Stimulated activated CD4-positive, alpha-beta T cell treated with anti-CD3 and anti-CD28 coated beads, Interleukin-2, amount 100 ng/mL, for 4 hours (primary cell): ENCODE results near the gene ALKBH1.
"Not testable (repeated sequence)": the region's sequence is repeated elsewhere in the genome, so short reads cannot be mapped to it uniquely, and the experiment has no call there.

Source experiments
- DNase-seq: peaks from one replicate; pipeline ENCODE4 v3.0.0-alpha.2; 2020; ENCODE audit warnings: low read depth

Gene ALKBH1

DNA sequence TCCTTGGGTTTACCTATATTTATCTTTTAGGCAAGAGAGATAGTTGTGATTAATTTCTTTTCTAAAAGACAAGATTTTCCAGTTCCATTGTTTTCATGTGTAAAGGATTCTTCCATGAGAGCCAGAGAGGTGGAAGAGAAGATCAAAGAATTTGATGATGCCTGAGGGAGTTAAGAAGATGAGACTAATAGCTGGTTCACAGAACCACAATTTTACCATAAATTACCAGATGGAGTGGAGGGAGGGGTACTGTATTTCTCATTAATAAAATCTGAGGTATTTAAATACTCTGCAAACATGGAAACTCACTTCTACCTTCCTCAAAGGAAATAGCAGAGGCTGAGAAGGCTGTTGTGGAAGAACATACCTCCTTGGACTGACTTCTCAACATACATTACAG, 34.6 kb downstream of the ALKBH1 start:
- no peak for DNase-seq

DNA sequence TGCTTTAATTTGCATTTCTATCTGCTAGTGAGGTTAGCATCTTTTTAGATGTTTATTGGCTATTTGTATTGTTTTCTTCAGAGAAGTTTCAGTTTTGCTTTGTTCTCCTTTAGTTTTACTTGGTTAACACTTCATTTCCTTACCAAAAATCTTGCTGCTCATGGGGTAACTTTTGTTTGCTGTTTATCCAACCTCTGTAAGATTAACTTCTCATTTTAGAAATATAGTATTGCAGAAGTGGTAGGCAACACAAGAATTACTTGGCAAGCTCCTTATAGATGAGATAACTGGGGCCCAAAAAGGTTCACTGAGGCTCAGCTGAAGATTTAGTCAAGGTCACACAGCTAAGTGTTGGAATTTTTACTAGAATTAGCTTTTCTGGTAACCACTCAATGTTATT, 40.5 kb downstream of the ALKBH1 start:
- no peak for DNase-seq

DNA sequence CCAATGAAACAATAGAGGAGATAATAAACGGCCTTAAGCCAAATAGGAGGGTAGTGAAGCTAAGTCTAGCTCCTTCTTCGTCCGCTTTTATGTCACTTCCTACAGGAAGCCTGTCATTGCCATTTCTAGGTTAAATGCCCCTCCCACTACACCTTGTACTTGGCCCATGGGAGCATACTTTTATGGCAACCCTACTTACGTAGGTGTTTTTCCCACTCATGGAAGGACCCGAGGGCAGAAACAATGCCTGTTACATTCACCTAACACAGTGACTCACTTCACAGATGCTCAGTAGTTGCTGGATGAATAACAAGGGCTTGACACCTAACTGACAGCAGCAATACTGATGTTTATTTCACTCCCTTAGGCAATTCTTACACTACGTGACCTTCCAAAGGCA, 44.5 kb downstream of the ALKBH1 start:
- no peak for DNase-seq

DNA sequence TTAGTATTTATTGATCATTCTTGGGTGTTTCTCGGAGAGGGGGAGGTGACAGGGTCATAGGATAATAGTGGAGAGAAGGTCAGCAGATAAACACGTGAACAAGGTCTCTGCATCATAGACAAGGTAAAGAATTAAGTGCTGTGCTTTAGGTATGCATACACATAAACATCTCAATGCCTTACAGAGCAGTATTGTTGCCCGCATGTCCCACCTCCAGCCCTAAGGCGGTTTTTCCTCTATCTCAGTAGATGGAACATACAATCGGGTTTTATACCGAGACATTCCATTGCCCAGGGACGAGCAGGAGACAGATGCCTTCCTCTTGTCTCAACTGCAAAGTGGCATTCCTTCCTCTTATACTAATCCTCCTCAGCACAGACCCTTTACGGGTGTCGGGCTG, 46.3 kb downstream of the ALKBH1 start:
- DNase-seq = not testable (repeated sequence)

DNA sequence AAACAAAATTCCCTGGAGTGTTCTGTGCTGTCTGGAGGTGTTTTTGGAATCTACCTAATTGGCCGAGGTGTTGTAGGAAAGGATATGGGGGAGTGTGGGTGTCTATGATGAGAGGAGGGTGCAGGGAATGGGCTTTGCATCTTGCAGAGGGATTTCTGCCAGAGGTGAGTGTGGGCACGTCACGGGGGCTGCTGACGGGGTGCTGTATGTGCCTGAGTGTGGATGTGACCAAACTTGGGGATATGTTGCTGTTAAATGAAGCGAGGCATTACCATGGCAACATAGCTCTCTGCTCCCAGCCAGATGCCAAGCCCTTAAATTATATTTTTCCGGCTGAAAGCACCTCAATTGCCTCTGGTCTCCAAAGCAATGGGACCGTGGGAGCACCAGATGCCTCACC, 47.1 kb downstream of the ALKBH1 start:
- no peak for DNase-seq

DNA sequence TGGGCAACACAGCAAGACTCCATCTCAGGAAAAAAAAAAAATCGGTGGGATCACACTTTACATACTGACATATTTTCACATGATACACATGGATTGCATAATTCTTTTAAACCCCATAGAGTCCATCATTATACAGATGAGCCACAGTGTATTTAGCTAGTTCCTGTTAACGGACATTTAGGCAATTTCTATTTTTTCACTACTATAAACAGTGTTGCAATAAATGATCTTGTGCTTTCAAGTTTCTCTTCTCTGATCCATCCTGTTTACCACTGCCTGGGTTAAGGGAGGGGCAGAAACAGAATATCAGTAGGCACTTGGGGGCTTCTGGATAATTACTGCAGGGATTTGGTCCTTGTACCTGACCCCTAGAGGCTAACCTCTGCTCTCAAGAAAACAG, 48.0 kb downstream of the ALKBH1 start:
- DNase-seq = no peak

DNA sequence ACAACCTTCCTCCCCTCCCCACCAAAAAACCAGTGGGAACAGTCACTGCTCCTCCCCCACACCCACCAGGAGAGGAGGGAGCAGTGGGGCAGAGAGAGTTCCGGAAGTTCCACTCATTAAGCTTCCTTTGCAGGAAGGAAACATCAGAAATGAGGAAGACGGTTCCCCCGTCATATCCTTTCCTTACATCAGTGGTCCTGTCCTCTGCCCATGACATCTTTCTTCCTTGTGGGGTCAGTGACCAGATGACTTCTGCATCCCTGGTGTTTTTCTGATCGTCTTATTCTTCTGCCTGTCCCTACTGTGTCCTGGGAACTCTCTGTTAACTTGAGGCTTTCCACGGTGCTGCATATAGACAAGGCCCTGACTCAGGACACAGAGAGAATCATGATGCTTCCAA, 50.5 kb downstream of the ALKBH1 start:
- no peak for DNase-seq

DNA sequence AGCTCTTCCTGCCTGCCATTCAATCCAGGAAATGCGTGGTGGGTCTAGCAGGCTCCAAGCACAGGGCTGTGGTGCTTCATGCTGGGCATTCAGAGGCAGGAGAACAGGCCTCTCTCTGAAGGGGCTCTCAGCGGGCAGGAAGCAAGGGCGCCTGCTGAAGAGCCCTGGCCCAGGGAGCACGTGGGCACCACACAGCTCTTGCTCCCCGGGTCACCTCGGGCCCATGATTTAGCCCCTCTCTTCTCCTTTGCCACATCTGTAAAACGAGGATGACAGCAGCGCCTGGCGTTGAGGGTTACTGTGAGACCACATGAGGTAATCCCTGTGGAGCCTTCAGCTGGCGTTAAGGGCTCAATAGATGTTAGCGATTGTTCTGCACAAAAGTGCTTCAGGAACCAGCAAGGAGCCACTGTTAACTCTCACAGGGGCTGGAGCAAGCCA, 53.8 kb downstream of the ALKBH1 start:
- DNase-seq = no peak

DNA sequence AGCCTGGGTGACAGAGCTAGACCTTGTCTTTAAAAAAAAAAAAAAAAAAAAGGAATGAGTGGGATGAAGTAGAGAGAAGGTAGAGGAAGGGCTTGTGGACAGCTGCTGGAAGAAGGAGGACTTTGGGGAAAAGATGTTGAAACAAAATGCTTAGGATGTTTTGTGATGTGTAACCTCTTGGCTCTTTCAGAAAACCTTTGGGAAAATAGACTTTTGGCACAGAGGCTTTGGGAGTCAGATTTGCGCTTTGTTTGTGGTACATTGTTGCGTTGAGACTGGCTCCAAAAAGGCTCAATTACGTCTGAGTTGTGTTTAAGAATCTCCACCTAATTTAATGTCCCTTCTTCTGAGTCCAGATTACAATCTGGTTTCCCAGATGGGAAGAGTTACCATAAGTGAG, 58.5 kb downstream of the ALKBH1 start:
- no peak for DNase-seq

DNA sequence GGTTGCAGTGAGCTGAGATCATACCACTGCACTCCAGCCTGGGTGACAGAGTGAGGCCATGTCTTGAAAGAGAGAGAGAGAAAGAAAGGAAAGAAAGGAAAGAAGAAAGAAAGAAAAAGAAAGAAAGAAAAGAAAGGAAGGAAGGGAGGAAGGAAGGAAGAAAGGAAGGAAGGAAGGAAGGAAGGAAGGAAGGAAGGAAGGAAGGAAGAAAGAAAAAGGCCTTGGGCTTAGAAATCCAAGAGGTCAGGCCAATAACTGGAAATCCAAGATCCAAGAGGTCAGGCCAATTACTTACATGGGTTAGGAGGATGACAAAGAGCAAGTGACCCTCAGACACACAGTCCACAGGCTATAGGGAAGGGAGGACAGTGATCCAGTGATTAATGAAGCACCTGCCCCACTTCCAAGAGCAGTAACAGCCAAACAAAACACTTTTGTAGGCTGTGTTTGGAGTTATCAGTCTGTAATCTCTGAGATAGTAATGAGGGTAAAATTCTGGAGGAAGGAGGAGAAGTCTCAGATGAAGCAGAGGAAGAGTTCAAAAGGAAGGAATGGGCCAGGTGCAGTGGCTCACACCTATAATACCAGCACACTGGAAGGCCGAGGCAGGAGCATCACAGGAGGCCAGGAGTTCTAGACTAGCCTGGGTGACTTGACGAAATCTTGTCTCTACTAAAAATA, 59.2 kb downstream of the ALKBH1 start:
- no peak for DNase-seq

DNA sequence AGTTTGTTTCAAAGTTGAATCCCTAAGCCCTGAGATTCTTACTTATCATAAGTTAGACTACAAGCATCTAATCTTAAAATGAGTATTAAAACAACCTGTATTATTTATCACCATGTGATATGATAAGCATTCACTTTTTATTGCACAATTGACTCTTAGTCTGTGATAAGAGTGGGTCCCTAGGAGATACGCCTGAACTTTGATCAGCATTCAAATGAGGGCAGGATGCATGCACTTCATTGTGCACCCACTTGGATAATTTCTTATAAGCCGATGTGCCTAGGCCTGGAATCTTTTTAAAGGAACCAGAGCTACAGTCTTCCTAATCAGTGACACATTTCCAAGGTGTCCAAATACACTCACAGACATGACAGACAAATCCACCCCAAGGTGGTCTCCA, 60.0 kb downstream of the ALKBH1 start:
- DNase-seq = no peak

DNA sequence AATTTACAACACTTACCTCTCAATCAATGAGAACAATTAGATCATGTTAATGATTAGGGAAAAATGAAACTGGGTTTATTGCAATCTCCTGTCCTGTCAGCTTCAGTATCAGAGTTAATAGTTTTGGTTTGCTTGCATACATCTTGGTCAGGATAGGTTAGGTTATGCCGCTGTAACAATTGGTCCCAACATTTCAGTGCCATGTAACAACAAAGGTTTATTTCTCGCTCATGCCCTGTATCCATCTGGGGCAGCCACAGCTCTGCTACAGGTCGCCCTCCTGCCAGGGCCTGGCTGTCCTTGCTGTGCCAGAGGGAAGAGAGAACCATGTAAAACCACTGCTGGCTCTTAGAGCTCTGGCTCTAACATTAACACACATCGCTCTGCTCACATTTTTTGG, 60.9 kb downstream of the ALKBH1 start:
- DNase-seq = no peak

DNA sequence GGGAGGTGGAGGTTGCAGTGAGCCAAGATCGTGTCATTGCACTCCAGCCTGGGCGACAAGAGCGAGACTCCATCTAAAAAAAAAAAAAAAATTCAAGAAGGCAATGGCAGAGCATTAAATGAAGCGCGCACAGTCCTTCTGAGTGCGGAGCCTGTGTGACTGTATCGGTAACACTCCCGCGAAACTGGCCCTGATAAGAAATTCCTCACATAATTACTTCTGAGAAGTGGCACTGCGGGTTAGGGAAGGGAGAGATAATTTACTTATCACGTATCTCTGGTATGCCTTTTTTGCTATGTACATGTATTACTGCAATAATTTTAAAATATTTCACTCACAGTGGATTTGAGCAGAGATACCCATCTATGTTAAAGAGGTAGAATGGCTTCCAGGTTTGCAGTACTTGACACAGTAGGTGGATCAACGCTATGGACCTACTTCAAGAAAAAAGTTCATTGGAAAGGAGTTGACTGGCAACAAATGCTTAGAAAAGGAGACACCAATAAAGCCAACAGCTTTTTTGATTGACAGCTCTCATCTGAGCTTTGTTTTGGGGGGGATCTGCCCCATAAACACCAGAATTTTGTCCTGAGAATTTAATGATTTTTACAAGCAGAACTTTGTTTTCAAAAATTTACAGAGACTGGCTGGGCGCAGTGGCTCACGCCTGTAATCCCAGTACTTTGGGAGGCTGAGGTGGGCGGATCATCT, 62.1 kb downstream of the ALKBH1 start:
- no peak for DNase-seq

DNA sequence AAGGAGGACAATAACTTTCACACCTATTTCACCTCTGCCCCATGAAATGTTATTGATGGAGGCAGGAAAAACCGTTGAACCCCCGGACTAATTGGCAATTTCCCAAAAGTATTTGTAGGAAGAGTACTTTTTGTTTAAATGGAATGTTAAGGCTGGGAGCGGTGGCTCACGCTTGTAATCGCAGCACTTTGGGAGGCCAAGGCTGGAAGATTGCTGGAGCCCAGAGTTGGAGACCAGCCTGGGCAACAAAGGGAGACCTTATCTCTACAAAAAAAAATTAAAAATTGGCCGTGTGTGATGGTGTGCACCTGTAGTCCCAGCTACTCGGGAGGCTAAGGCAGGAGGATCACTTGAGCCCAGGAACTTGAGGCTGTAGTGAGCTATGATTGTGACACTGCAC, 65.4 kb downstream of the ALKBH1 start:
- no peak for DNase-seq

DNA sequence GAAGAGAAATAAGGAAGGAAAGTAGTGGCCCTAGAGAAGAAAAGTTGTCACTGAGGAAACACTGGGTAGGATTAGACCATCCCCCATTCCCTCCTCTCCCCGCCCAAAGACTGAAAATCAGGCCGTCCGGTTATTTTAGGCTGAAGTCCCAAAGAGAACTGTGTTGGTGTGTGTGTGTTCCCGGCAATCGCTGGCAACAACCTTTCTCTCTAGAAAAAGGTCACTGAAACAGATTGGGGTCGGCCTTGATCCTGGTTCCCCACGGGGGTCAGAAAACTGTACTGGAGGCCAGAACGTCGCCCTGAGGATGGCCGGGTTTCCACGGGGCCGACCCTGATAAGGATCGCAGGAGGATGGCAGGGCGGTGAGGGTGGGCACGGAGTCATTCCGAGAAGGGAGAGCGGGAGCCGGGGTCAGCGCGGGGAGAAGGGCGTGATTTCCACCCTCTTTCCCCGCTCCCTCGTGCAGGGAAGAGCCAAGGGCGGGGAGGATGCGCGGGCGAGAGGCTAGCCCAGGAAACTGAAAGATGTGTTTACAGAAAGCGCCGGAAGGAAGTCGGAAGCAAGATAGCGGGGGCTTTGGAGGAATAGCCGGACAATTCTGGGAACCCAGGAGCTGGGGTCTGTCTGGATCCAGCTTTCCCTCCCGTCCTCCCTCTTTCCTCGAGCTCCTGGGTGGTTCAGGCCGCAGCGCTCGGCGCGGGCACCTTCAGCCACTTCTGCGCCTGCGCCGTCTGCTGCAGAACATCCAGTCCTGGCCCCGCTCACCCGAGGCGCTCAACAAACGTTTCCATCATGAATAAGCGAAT, 66.1 kb downstream of the ALKBH1 start:
- DNase-seq = peak; percentile 47

DNA sequence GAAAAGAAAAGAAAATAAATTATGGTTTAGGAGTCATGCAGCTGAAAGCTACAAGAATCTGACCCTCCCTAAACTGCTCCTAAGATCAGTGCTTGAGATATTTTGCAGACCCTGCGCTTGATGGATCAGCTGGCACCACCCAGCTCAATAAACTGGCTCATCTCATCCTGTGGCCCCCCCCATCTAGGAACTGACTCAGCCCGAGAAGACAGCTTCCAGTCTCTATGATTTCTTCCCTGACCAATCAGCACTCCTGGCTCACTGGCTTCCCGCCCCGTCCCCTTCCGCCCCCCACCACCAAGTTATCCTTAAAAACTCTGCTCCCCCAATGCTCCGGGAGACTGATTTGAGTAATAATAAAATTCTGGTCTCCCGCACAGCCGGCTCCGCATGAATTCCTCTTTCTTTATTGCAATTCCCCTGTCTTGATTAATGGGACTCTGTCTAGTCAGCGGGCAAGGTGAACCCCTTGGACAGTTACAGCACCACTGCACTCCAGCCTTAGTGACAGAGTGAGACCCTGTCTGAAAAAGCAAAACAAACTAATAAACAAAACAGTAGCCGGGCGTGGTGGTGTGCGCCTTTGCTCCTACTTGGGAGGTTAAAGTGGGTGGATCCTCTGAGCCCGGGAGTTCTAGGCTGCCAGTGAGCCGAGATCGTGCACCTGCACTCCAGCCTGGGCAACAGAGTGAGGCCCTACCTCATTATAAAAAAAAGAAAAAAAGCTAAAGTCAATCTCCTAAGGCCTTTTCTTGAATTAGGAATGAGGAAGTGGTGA, 66.9 kb downstream of the ALKBH1 start:
- DNase-seq = no peak

DNA sequence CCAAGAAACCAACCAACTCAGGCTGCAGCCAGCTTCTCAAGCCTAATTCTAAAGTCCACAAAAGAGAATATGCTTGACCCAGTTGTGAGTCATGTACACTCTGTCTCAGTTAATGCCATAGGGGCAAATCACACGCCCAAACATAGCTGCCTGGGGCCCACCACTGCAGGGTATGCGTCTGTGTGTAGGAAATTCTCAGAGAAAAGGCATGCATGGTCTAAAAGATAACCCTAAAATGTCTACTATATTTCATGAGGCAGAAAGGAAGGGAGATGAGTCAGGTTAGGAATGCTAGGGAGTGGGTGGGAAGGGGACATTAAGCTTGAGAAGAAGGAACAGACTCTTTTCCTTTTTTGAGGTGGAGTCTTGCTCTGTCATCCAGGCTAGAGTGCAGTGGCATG, 69.1 kb downstream of the ALKBH1 start:
- no peak for DNase-seq

DNA sequence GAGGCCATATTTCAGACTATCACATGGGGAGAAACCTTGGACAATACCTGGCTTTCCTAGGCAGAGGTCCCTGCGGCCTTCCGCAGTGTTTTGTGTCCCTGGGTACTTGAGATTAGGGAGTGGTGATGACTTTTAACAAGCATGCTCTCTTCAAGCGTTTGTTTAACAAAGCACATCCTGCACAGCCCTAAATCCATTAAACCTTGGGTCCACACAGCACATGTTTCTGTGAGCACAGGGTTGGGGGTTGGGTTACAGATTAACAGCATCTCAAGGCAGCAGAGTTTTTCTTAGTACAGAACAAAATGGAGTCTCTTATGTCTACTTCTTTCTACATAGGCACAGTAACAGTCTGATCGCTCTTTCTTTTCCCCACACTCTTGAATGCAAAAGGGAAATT, 72.0 kb downstream of the ALKBH1 start:
- DNase-seq = not testable (repeated sequence)

DNA sequence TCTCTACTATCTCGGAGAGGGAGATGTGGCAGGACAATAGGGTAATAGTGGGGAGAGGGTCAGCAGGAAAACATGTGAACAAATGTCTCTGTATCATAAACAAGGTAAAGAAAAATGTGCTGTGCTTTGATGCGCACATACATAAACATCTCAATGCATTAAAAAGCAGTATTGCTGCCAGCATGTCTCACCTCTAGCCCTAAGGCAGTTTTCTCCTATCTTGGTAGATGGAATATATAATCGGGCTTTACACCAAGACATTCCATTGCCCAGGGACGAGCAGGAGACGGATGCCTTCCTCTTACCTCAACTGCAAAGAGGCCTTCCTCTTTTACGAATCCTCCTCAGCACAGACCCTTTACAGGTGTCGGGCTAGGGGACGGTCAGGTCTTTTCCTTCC, 72.4 kb downstream of the ALKBH1 start:
- DNase-seq = not testable (repeated sequence)

DNA sequence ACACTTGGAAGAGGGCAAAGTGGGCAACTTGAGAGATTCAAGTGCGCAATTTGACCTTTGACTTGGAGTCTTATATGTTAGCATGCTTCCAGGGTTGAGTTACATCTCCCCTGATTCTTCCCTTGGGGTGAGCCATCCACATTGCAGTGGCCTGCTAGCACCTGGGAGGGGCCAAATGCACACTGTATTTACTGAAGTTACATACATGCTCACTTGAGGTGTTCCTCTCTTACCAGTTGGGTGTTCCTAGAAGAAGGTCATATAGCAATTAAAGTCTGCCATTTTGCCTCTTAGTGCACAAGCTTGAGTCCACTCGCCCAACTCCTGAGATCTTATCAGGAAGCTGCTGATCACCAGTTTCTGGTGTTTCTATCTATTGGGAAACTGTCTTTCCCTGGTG, 77.7 kb downstream of the ALKBH1 start:
- no peak for DNase-seq

DNA sequence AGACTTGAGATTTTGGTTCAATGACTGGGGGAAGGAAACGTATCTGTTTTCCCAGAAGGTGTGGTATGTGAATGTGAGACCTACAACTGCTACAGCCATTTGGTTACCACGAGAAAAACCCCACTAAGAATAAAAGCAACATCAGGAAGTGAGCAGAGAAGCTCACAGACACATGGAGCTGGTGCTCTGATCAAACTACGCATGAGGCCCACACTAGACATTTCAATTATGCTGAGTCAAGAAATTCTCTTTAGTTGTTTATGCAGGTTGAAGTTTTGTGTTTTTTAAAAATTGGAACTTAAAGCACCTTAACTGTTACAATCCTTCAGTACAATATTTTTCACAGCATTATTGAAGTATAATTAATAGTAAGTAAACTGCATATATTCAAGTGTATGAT, 82.5 kb downstream of the ALKBH1 start:
- no peak for DNase-seq

DNA sequence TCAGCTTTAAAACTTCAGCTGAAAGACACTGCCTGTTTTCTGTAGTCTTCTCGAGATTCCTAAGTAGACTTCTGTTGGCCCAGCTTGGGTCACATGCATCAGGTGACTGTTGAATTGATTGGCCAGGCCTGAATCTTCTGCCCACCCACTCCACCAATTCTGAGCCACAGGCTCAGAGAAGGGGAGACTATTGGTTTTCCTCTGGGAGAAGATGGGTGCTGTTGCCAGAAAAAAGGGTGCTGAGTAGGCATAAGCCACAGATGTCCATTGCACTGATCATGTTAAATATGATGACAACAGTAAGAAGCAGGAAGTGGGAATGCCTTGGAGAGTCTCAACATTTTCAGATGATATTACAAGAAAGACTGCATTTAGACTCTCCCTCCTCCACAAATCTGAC, 84.6 kb downstream of the ALKBH1 start:
- no peak for DNase-seq
